HG03439 (cell line): ENCODE results near the gene LSAMP.

ENCODE experiments used
- ATAC-seq: cut with Tn5 transposase; IDR thresholded peaks from one replicate; pipeline ENCODE4 v1.9.1; 2021; ENCODE audit warnings: mild to moderate bottlenecking, moderate library complexity; ENCODE audit not compliant: unreplicated experiment

LSAMP gene

GRCh38 chr3:116445311-116445841 lies at the start of gene LSAMP:
Gene LSAMP, minus strand, starts transcription at chr3:116445487.
- no peak for ATAC-seq

- no peak for ATAC-seq
These were observed 47.1 kb upstream of the LSAMP start for GRCh38 chr3:116492379-116492778.

DNA sequence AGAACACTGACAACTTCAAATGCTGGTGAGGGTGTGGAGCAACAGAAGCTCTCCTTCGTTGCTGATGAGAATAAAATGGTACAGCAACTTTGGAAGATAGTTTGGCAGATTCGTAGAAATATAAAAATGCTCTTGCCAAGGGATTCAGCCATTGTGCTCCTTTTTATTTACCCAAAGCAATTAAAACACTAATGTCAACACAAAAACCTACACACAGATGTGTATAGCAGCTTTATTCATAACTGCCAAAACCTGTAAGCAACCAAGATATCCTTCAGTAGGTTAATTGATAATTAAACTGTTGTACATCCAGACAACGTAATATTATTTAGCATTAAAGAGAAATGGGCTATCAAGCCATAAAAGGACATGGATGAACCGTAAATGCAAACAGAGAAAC lies 37.8 kb upstream of the LSAMP start:
- no peak for ATAC-seq

- ATAC-seq: no peak
These were observed 31.4 kb upstream of the LSAMP start for GRCh38 chr3:116476691-116477090.

DNA sequence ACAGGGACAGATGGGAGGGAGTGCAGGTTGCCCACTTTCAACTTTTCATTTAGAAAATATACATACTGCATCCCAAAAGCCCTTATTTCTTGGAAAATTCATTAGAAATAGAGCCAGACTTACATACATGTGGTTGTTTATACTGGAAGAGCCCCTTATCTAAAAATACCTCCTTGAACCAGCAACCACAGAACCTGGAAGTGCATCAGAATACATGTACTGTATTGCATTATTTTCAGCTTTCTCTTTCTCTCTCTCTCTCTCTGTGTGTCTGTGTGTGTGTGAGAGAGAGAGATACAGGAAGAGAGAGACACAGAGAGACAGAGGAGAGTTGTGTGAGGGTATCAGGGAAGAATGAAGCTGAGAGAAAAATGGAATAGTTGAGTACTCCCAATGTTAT lies 29.5 kb upstream of the LSAMP start:
- no peak for ATAC-seq

DNA sequence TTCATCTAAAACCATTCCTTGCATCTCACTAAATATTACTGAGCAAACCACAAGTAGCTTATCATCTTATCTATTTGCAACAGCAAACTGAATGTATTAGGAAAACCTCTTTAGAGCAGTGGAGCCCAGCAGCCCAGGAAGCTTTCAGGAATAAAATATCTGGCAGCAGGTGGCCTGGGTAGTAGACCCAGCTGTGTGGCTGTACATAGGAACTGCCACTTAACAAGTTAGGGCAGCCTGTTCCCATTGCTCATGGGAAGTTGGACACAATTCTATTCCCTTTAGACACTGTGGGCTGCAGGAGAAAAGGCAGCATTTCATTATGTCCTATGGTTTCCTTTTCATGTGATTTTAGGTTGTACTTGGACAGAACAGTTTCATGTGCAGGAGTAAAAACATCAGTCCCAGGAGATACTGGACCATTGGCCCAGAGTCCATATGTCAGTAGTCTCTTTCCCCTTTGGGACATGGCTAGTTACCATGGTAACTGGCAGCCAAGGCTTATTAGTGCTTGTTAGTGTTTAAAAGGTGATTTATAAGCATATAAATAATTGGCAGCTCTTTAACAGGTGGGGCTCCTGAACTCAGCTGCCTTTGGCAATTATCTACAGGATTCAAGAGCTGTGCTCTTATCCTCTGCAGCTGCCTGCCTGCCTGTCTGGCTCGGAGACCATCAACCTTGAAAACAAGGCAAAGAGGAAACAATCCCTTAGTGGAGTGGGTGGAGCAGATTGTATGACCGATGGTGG lies 28.9 kb upstream of the LSAMP start:
- no peak for ATAC-seq

DNA sequence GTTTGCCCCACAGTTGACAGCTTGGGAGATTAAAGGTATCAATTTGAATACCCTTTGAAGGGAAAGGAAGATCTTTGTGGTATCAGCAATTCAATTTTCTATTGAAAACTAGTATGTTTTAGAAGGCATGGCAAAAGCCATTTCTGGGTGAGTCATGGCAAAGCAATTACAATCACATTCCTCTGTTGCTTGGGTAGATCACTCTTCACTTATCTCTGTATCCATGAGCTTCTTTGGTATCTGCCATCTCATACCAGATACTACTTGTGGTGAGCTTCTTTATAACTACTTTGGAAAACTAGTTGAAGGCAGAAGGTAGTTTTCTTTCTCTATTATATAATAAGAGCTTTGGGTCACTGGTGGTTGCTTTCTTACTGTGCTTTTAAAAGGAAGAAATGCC lies 28.3 kb upstream of the LSAMP start:
- ATAC-seq: no peak

- ATAC-seq: no peak
These were observed 25.4 kb upstream of the LSAMP start for GRCh38 chr3:116470605-116471197.

GRCh38 chr3:116469546-116469945 lies 24.3 kb upstream of the LSAMP start:
- ATAC-seq: no peak

DNA sequence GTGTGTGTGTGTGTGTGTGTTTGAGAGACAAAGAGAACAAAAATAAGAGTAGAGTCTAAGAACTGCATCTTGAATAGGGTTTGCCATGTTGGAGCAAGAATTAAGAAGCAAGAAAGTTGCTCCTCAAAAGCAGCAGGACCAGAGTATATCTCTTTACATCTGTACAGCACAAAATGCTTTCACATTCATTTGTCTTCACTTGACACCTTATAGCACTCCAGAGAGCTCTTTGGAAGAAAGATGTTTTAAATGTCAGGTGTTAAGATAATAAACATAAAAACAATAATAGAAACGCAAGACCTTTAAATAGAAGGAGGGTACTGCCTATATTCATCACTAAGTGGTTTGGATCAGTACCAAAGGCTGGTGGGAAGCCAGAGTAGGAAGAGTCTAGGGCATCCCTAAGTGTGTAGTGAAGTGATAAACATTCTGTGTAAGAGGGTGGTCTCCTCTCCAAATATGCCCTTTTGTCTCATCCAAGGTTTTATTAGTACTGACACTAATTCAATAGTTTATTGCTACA lies 19.1 kb upstream of the LSAMP start:
- ATAC-seq: no peak

- no peak for ATAC-seq
These were observed 8.5 kb upstream of the LSAMP start for GRCh38 chr3:116453666-116454346.

DNA sequence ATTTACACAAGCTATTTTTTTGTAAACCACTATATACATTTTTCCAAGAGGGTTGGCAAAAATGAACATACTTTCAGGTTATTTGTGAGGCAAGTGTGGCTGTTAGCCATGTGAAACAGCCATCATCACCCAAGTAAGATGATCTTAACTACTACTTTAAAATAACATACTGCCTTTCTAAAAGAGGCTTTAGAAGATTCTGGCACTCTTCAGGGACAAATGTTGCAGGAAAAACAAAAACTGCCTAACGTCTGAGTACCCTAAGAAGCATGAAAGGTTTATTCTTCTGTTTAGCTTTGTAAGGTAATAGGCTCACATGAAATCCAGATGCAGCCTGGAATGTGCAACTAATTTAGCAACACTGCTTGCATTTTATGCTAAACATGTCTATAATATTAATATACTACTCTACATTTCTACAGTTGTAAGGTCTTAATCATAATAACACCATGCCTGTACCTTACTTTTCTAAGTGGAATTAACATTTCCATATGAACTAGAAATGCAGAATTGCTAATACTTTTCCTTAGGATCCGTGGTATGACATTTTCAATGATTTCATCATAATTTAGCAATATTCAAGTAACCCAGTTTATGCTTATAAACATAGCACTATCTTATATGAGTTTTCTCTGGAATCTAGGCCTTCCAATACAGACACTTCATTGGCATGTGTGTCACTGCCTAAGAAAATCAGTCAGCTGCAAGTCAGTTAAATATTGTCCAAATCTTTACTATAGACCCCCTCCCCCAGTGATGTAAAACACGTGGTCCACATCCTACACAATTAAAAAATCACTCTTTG lies 4.5 kb upstream of the LSAMP start:
- ATAC-seq: no peak

DNA sequence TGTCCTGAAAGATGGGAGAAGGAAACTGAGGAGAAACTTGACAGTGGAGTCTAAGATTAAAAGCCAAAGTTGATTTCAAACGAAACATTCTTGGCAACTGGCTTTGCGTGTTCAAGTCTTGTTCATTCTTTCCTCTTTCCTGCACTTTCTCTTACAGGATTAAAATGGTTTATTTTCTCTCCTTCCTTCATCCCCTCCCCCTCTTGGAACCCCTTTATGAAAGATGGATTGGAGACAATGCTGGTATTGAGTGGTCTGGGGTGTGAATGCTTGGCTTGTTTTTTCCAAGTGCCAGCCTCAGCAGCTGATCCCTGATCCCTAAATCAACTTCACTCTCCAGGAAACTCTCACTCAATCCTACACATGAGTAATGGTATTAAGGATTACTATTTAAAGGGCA lies 703 bp upstream of the LSAMP start:
- no peak for ATAC-seq

DNA sequence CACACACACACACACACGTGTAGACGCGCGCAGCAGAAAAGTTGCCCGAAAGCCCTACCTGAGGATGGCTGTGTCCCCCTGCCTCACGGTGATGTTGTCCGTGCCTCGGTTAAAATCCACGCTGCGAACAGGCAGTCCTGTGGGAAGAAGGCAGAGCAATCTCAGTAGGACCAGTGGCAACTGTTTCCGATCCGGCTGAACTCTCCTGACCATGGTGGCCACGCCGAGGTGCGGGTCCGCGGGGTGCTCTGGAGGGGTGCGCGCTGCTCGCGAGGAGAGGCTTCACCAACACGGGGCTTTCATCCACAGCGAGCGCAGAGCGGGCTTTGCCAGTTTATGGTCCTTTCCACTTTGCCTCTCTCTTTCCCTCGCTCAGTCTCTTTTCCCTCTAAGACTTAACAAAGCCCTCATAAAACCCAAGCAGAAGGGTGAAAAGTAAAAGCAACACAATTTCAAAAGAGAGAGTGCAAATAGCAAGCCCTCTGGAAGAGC lies 422 bp downstream of the LSAMP start:
- no peak for ATAC-seq

DNA sequence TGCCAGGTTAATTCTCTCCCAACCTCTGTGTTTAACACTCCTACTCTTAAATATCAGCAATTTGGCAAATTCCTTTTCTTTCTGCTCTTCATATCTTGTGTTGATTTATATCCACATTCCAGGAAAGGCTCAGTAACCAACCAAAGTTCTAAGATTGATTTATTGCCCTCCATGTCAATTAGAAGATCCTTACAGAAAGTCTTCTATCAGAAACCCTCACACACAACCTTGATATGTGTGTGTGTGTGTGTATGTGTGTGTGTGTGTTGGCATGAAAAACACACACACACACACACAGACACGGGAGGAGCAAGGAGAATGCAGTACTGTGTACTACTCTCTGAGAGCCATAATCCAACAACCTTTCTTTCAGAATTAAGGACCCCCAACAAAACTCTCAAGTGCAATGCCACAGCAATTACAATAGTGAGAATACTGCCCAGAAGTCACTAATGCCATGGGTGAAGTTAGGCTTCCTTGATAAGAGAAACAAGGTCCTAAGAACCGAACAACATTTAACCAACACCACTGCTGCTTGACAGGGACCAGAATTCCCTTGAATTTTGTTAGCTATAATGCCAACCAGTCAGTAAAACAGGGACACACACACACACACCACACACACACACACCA lies 1.1 kb downstream of the LSAMP start:
- ATAC-seq: no peak

DNA sequence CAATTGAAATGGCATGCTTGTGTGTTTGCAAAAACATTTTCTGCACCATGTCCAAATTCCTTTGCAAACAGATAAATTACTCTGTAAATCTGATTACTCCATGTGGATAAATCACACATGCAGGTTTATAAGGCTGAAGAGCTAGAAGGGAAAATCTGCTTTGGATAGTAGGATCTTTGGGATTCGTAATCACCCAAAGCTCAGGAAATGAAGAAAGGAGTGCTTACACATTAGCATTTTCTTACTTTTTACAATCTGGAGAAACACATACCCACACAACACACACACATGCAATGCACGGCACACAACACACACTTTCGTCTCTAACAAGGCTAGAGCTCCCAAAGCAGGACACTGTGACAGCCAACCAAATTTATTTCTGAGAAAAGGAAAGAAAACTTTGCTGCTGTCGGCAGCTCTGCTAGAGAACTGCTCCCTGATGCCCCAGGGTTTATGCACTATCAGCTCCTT lies 2.1 kb downstream of the LSAMP start:
- ATAC-seq: no peak

GRCh38 chr3:116442331-116443021 lies 2.8 kb downstream of the LSAMP start:
- no peak for ATAC-seq

GRCh38 chr3:116441652-116442051 lies 3.6 kb downstream of the LSAMP start:
- no peak for ATAC-seq

DNA sequence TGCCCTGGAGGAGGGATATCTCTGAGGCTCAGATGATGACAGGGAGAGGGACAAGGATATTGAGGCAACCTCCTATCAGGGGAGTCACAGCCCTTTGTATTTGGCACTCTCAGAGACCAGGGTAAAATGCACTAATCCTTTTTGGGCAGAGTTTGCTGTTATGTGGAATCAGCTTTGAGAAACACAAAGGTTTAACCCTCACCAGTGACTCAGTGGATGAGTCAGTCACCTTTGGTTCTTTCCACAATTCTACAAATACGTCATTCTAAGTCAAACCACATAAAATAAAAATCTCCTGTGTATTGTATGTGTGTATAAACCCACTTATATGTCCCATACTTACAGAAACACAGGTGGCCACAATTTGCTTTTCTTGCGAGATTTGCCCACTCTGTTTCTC lies 5.1 kb downstream of the LSAMP start:
- no peak for ATAC-seq

DNA sequence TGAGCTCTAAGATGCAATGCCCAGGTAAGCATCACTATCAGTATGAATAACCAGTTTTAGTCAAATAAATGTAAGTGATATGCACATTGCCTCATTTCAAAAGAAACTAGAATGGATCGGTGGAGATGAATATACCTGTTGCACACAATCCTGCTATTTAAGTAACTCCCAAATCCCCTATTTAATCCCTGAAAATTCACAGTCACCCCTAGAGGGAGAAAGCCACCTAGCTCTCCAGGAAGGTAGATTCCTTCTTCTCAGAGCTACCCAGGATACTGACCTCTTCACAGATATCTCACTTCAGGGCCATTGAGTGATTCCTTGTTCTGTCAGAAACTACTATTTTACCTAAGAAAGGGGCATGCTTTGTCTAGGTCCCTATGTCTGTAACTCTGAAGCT lies 11.7 kb downstream of the LSAMP start:
- no peak for ATAC-seq
